ENCODE measurements around the gene KIR2DL1. TPM values are rescaled to one million over a fixed set of nuclear protein-coding genes. Genes with fewer than 3 reads are reported as not detected.
"Not testable (repeated sequence)": the region's sequence is repeated elsewhere in the genome, so short reads cannot be mapped to it uniquely, and the experiment has no call there.

KIR2DL1 gene
- total RNA-seq, result under 1 TPM; 0.20 to 0.47 TPM
- under 1 TPM in 3 of 6 donors, not detected in 3; 0.14 to 0.28 (median 0.14) TPM for polyA plus RNA-seq (ENCODE audit: insufficient read length in 6 of 6)
- long read RNA-seq, donor 1, result 0 reads
- long read RNA-seq, donor 2, result 0 reads
- long read RNA-seq, donor 3, result 0 reads
- long read RNA-seq, donor 4, result 0 reads
- long read RNA-seq, donor 5, result 0 reads
- long read RNA-seq, donor 6, result 0 reads
- long read RNA-seq, donor 7, result 0 reads
- long read RNA-seq, donor 8, result 0 reads
- long read RNA-seq, donor 9, result 0 reads
- long read RNA-seq, donor 10, partial matches to known transcripts, result 0 of 1 reads
- long read RNA-seq, donor 10, other reads (novel, unspliced or antisense), result 0 of 1 reads
- long read RNA-seq, donor 11, result 0 reads
- long read RNA-seq, donor 12, result 0 reads

- H3K4me1 ChIP-seq; H3K9me3 ChIP-seq; H3K4me3 ChIP-seq; H3K36me3 ChIP-seq; H3K27me3 ChIP-seq; intact Hi-C loops (cut with DNase I); H3K27ac ChIP-seq; ATAC-seq; DNase-seq: not testable (repeated sequence)
These were observed at the start of gene KIR2DL1 for GRCh38 chr19:54769646-54770045. Gene KIR2DL1, plus strand, starts transcription at chr19:54769793. Its CDS starts 58 bp downstream, at chr19:54769851.

- Histone ChIP-seq H3K4me3 (no peak within 1 kb of the TSS), H3K4me1 (no peaks in the 10 kb centered on the region), H3K9me3 (peaks cover 0 to 31% of the 10 kb centered on the region in 2 donors), H3K27me3 (peaks cover 0 to under 1% of the 10 kb centered on the region in 2 donors), H3K36me3 (no peaks in the 10 kb centered on the region), H3K27ac (no peak within 1 kb of the TSS)
- ATAC-seq (no peak), DNase-seq (no peak)
- TF ChIP-seq, protein P1, sequence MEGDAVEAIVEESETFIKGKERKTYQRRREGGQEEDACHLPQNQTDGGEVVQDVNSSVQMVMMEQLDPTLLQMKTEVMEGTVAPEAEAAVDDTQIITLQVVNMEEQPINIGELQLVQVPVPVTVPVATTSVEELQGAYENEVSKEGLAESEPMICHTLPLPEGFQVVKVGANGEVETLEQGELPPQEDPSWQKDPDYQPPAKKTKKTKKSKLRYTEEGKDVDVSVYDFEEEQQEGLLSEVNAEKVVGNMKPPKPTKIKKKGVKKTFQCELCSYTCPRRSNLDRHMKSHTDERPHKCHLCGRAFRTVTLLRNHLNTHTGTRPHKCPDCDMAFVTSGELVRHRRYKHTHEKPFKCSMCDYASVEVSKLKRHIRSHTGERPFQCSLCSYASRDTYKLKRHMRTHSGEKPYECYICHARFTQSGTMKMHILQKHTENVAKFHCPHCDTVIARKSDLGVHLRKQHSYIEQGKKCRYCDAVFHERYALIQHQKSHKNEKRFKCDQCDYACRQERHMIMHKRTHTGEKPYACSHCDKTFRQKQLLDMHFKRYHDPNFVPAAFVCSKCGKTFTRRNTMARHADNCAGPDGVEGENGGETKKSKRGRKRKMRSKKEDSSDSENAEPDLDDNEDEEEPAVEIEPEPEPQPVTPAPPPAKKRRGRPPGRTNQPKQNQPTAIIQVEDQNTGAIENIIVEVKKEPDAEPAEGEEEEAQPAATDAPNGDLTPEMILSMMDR (IDR thresholded peaks at IDR 0.05), result no peak
- intact Hi-C loops (cut with DNase I), result no loop called here
These were observed 45.5 kb upstream of the KIR2DL1 start, which contains the start of gene KIR3DL3 for GRCh38 chr19:54724142-54724541. Gene KIR3DL3, plus strand, starts transcription at chr19:54724442. Its CDS starts 55 bp downstream, at chr19:54724497.

GRCh38 chr19:54724644-54725043 lies 44.9 kb upstream of the KIR2DL1 start:
- Histone ChIP-seq H3K27me3 (peaks cover 0 to 5% of the 10 kb centered on the region in 2 donors), H3K4me3 (no peak overlapping the region), H3K9me3 (peaks cover 0 to 26% of the 10 kb centered on the region in 2 donors), H3K27ac (no peak overlapping the region), H3K4me1 (no peaks in the 10 kb centered on the region), H3K36me3 (no peaks in the 10 kb centered on the region)
- TF ChIP-seq, protein P1 (IDR thresholded peaks at IDR 0.05), result no peak
- ATAC-seq, result no peak
- DNase-seq, result no peak
- intact Hi-C loops (cut with DNase I), result no loop called here

GRCh38 chr19:54725321-54725720 lies 44.3 kb upstream of the KIR2DL1 start:
- ATAC-seq (no peak), DNase-seq (no peak)
- Histone ChIP-seq H3K4me1 (no peaks in the 10 kb centered on the region), H3K9me3 (peaks cover 0 to 22% of the 10 kb centered on the region in 2 donors), H3K4me3 (no peak overlapping the region), H3K27me3 (peaks cover 0 to 7% of the 10 kb centered on the region in 2 donors), H3K27ac (no peak overlapping the region), H3K36me3 (no peaks in the 10 kb centered on the region)
- intact Hi-C loops (cut with DNase I), result no loop called here
- TF ChIP-seq, protein P1 (IDR thresholded peaks at IDR 0.05), result no peak

DNA sequence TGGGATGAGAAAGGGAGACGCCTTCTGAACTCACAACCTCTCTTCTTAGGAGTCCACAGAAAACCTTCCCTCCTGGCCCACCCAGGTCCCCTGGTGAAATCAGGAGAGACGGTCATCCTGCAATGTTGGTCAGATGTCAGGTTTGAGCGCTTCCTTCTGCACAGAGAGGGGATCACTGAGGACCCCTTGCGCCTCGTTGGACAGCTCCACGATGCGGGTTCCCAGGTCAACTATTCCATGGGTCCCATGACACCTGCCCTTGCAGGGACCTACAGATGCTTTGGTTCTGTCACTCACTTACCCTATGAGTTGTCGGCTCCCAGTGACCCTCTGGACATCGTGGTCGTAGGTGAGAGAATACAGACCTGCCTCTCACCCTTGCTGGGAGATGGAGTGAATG lies 42.0 kb upstream of the KIR2DL1 start:
- DNase-seq, result no peak
- Histone ChIP-seq H3K9me3 (no peaks in the 10 kb centered on the region), H3K36me3 (no peaks in the 10 kb centered on the region), H3K4me1 (no peaks in the 10 kb centered on the region), H3K27ac (no peak overlapping the region), H3K27me3 (peaks cover 0 to 20% of the 10 kb centered on the region in 2 donors), H3K4me3 (no peak overlapping the region)
- intact Hi-C loops (cut with DNase I), result no loop called here
- ATAC-seq, result no peak
- TF ChIP-seq, protein P1 (IDR thresholded peaks at IDR 0.05), result no peak
